GM23338 (cell line): ENCODE measurements around the gene HPD. TPM values are rescaled to one million over a fixed set of nuclear protein-coding genes. Genes with fewer than 3 reads are reported as not detected.

Source experiments
- ATAC-seq: fragments of 200-7000 bp; cut with Tn5 transposase; 3 replicates; pipeline ENCODE4 v1.9.1; 2020
- DNase-seq: peaks from one replicate; pipeline ENCODE4 v3.0.0-alpha.2; 2015; ENCODE audit warnings: low spot score
- H2AFZ ChIP-seq: fragments of 200-600 bp; sonication (generic); 2 replicates; pipeline ENCODE4 v1.8.0; 2016; ENCODE audit warnings: antibody characterized with exemption, mild to moderate bottlenecking, moderate library complexity
- H3F3A ChIP-seq: fragments of 200-600 bp; sonication (generic); replicated peaks from 2 replicates; pipeline ENCODE4 v1.8.0; 2017; ENCODE audit warnings: antibody characterized with exemption, mixed run types, low read depth
- H3K27ac ChIP-seq: fragments of 200-600 bp; sonication (generic); 2 replicates; pipeline ENCODE4 v1.6.1; 2016; ENCODE audit warnings: low read depth
- H3K27me3 ChIP-seq: fragments of 200-600 bp; sonication (generic); 2 replicates; pipeline ENCODE4 v1.8.0; 2016; ENCODE audit warnings: mild to moderate bottlenecking, mixed run types, moderate library complexity; ENCODE audit not compliant: insufficient read depth
- H3K36me3 ChIP-seq: fragments of 200-600 bp; sonication (generic); 2 replicates; pipeline ENCODE4 v1.8.0; 2016; ENCODE audit warnings: mild to moderate bottlenecking; ENCODE audit not compliant: insufficient read depth
- H3K4me1 ChIP-seq: fragments of 200-600 bp; sonication (generic); 2 replicates; pipeline ENCODE4 v1.8.0; 2016; ENCODE audit warnings: mild to moderate bottlenecking, moderate library complexity; ENCODE audit not compliant: insufficient read depth
- H3K4me2 ChIP-seq: fragments of 200-600 bp; sonication (generic); 2 replicates; pipeline ENCODE4 v1.7.1; 2017; ENCODE audit warnings: mixed run types
- H3K4me3 ChIP-seq: fragments of 200-600 bp; sonication (generic); 2 replicates; pipeline ENCODE4 v1.6.1; 2016; ENCODE audit warnings: mixed run types
- H3K79me2 ChIP-seq: fragments of 200-600 bp; sonication (generic); replicated peaks from 2 replicates; pipeline ENCODE4 v1.8.0; 2017; ENCODE audit warnings: mild to moderate bottlenecking; ENCODE audit not compliant: insufficient read depth
- H3K9me2 ChIP-seq: fragments of 200-600 bp; sonication (generic); 2 replicates; pipeline ENCODE4 v1.8.0; 2017; ENCODE audit not compliant: insufficient read depth
- H4K20me1 ChIP-seq: fragments of 200-600 bp; sonication (generic); replicated peaks from 2 replicates; pipeline ENCODE4 v1.8.0; 2017; ENCODE audit warnings: mild to moderate bottlenecking; ENCODE audit not compliant: insufficient read depth
- H3K27ac Mint-ChIP-seq: 2 replicates; pipeline ENCODE4 v1.8.0; 2020; ENCODE audit warnings: inconsistent platforms, mild to moderate bottlenecking, moderate library complexity, mixed read lengths
- H3K27me3 Mint-ChIP-seq: 3 replicates; pipeline ENCODE4 v1.8.0; 2022; ENCODE audit warnings: low read depth, mild to moderate bottlenecking, moderate library complexity, mixed read lengths, inconsistent platforms; ENCODE audit not compliant: insufficient read depth, poor library complexity
- H3K36me3 Mint-ChIP-seq: 3 replicates; pipeline ENCODE4 v1.8.0; 2021; ENCODE audit warnings: low read depth, mild to moderate bottlenecking, inconsistent platforms, moderate library complexity, mixed read lengths
- H3K4me1 Mint-ChIP-seq: 3 replicates; pipeline ENCODE4 v1.8.0; 2020; ENCODE audit warnings: mild to moderate bottlenecking, inconsistent platforms, mixed read lengths
- H3K4me3 Mint-ChIP-seq: 3 replicates; pipeline ENCODE4 v1.8.0; 2021; ENCODE audit warnings: moderate library complexity, mild to moderate bottlenecking, inconsistent platforms, mixed read lengths
- H3K9me3 Mint-ChIP-seq: 3 replicates; pipeline ENCODE4 v1.8.0; 2020; ENCODE audit warnings: moderate library complexity, mild to moderate bottlenecking, inconsistent platforms, mixed read lengths
- CTCF ChIP-seq, 2 experiments: fragments of 200-600 bp in 1 of 2; sonication (generic) in 1 of 2; conservative IDR thresholded peaks; 2 replicates each; pipeline versions ENCODE4 v1.5.1 to v1.6.1; 2016 to 2017; ENCODE audit warnings: antibody characterized with exemption in 2 of 2, low read depth in 2 of 2, mild to moderate bottlenecking in 2 of 2, moderate library complexity in 1 of 2
- ZNF462 ChIP-seq: fragments of 250-450 bp; sonication (Bioruptor Pico); IDR thresholded peaks from 2 replicates; pipeline ENCODE4 v1.5.0; 2020; ENCODE audit warnings: mild to moderate bottlenecking, moderate library complexity
- polyA plus RNA-seq: library from polyadenylated mRNA; unstranded; fragments of >200 nt; fragmentation: Nextera tagmentation; extraction: Ambion mirVana; gene quantifications from 2 replicates; pipeline ENCODE4 v1.2.1, GENCODE V29; 2016
- total RNA-seq: library from RNA; depleted of rRNA; stranded (reverse); fragments of >200 nt; shearing (Covaris generic); gene quantifications from 2 replicates; pipeline ENCODE4 v1.2.3, GENCODE V29; 2014

HPD gene
- total and polyA plus RNA-seq, 2 experiments from 2014 or later: not detected

GRCh38 chr12:121823101-121823726 lies 35.4 kb downstream of the HPD start:
- H3K9me2 ChIP-seq: no peaks in the 10 kb centered on the region
- DNase-seq: peak; percentile 40
- TF ChIP-seq CTCF (conservative IDR thresholded peaks at IDR 0.05; ENCODE audit: low read depth in 2 of 2): peak in 1 of 2 experiments; percentile 65; a peak in 2 of 4 replicates
- TF ChIP-seq ZNF462 (CRISPR knock-in tag): no peak
- Mint-ChIP-seq H3K4me1 (no peaks in the 10 kb centered on the region; the same call in 2 of the 3 replicates), H3K4me3 (no peak overlapping the region), H3K27me3 (no peaks in the 10 kb centered on the region), H3K27ac (no peak overlapping the region), H3K9me3 (no peaks in the 10 kb centered on the region), H3K36me3 (peaks cover 44% of the 10 kb centered on the region)
- H3K79me2 ChIP-seq: no peaks in the 10 kb centered on the region
- no peak overlapping the region for H3K27ac ChIP-seq
- H3K4me1 ChIP-seq: no peaks in the 10 kb centered on the region
- H3F3A ChIP-seq: 0 out of 2 replicates have a peak, but pooled peaks cover 3% of the 10 kb centered on the region
- no peaks in the 10 kb centered on the region for H3K27me3 ChIP-seq
- no peak overlapping the region for H3K4me3 ChIP-seq
- H3K4me2 ChIP-seq: no peak overlapping the region
- no peaks in the 10 kb centered on the region; the same call in 1 of the 2 replicates for H4K20me1 ChIP-seq
- no peaks in the 10 kb centered on the region; the same call in 1 of the 2 replicates for H3K36me3 ChIP-seq
- peak; percentile 73 for ATAC-seq
- no peak overlapping the region for H2AFZ ChIP-seq
